ENCODE results near the gene C1orf232.

Gene C1orf232

GRCh38 chr1:26122988-26123973, 45.5 kb downstream of the C1orf232 start:
- no peak for DNase-seq

GRCh38 chr1:26121854-26122773, 46.6 kb downstream of the C1orf232 start:
- DNase-seq: no peak

GRCh38 chr1:26119892-26120608, 48.7 kb downstream of the C1orf232 start:
- no peak for DNase-seq

GRCh38 chr1:26114165-26114927, 54.4 kb downstream of the C1orf232 start:
- DNase-seq: no peak

Data from activated naive CD4-positive, alpha-beta T cell (primary cell).